Pancreas (tissue), 10 donors: ENCODE measurements around the gene TMEM132C. TPM values are rescaled to one million over a fixed set of nuclear protein-coding genes. Genes with fewer than 3 reads are reported as not detected.

Experiments used
- ATAC-seq, 4 donors: fragments of 200-7000 bp; cut with Tn5 transposase; one replicate each; pipeline versions ENCODE4 v1.8.0 to v1.9.1; 2020; ENCODE audit warnings: mild to moderate bottlenecking in 4 of 4, moderate library complexity in 4 of 4
- DNase-seq, 6 donors: peaks; one replicate each; pipeline ENCODE4 v3.0.0-alpha.2; 2020
- FAIRE-seq: peaks from 2 replicates; lab custom pipeline; 2012; peaks lifted over from hg19 to GRCh38; lab: Jason Lieb, UNC
- H3K27ac ChIP-seq, 4 donors: fragments of 200-600 bp; sonication (generic); 1 replicate in 3 of 4; 2 replicates in 1 of 4; pipeline versions ENCODE4 v1.5.0 to v1.8.0; 2020
- H3K27me3 ChIP-seq, 4 donors: fragments of 200-600 bp; one replicate each; pipeline ENCODE4 v1.8.0; 2021
- H3K36me3 ChIP-seq, 3 donors: fragments of 200-600 bp; sonication (generic) in 1 of 3; one replicate each; pipeline versions ENCODE4 v1.5.0 to v1.8.0; 2020 to 2021
- H3K4me1 ChIP-seq, 3 donors: fragments of 200-600 bp; one replicate each; pipeline ENCODE4 v1.8.0; 2021
- H3K4me3 ChIP-seq, 4 donors: fragments of 200-600 bp; sonication (generic) in 2 of 4; one replicate each; pipeline versions ENCODE4 v1.5.0 to v1.8.0; 2020 to 2021
- H3K9me3 ChIP-seq, 4 donors: fragments of 200-600 bp; one replicate each; pipeline ENCODE4 v1.8.0; 2021
- WGBS, 2 donors: extraction: QIAGEN DNeasy Blood & Tissue Kit; methylation state at CpG; one replicate each; pipeline ENCODE4 v1.1.7; 2013; 5-methylcytosine and 5-hydroxymethylcytosine counted together
- intact Hi-C, 3 donors: fragments of 100-400 bp; cut with DNase I; formaldehyde crosslinking; loops; one replicate each; pipeline versions ENCODE4 v1.11.1 to v1.14.2; 2022
- polyA plus RNA-seq, 2 donors: library from polyadenylated mRNA; stranded (reverse); fragments of 200-250 nt; gene quantifications; one replicate each; pipeline ENCODE4 v1.2.3, GENCODE V29; 2013
- total RNA-seq, 6 donors: library from RNA; stranded (reverse); fragmentation: NEBNext Ultra II Directional in 4 of 6; extraction: Animal tissue kit (Norgen Biotek cat#: 25700) in 4 of 6; gene quantifications; one replicate each; pipeline versions ENCODE4 v1.2.1 to v1.2.4, GENCODE V29; 2021 to 2023
- TF ChIP-seq, protein P1 (sequence below), 4 donors: fragments of 200-600 bp; sonication (generic) in 3 of 4; IDR thresholded peaks; one replicate each; pipeline versions ENCODE4 v1.5.0 to v1.8.0; 2021; ENCODE audit warnings: antibody characterized with exemption in 4 of 4
- donor health status: healthy with polysubstance abuse.
- donor health status: DM: no; HTN: no; CAD: no; lungs with moderate emphysema.
- donor health status: DM: no; HTN: no; CAD: no.
- donor health status: control.
- donor health status: control.
- donor health status: Bipolar disorder and iron deficiency.
- donor health status: DM: yes; HTN: yes; CAD: no.
- donor health status: DM: no; HTN: no; CAD: no.
- donor health status: DM: no; HTN: no; CAD: no.
- donor health status: DM: yes; HTN: yes; CAD: no.

Gene TMEM132C
- total and polyA plus RNA-seq, 8 donors = 0.63 to 5.8 (median 3.1) TPM

DNA sequence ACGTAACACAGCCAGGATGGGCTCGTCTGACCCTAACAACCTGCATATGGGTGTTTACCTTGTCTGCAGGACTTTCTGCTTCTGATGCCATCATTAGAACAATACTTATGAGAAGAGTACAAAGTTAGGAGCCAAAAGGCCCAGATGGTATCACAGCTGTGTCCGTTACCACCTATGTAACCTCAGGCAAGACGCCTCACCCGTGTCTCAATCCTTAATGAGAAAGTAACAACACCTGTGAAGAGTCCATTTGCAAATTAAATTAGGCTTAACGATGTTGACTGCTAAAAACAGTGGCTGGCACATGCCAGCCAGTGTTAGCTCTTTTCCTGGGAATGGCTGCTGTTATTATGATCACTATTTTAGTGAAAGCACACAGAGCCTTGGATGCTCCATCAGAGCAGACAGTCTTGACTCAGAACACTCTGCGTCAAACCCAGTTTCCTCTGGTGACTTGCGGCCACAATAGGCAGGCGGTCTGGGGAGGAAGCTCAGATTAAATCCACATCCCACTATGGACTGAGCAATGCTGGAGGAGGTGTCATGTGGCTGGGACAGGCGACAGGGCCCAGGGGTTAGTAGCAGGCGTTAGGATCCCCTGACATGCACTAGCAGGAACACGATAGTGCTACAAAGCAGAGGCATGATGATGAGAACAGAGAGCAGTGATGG is 431.5 kb downstream of the TMEM132C start:
- no peaks in the 10 kb centered on the region for H3K9me3 ChIP-seq
- H3K4me3 ChIP-seq = no peak overlapping the region
- no peak for ATAC-seq
- intact Hi-C loops = no loop called here
- H3K4me1 ChIP-seq = no peaks in the 10 kb centered on the region
- H3K36me3 ChIP-seq = no peaks in the 10 kb centered on the region
- H3K27ac ChIP-seq = no peak overlapping the region
- H3K27me3 ChIP-seq = no peaks in the 10 kb centered on the region
- TF ChIP-seq, protein P1, sequence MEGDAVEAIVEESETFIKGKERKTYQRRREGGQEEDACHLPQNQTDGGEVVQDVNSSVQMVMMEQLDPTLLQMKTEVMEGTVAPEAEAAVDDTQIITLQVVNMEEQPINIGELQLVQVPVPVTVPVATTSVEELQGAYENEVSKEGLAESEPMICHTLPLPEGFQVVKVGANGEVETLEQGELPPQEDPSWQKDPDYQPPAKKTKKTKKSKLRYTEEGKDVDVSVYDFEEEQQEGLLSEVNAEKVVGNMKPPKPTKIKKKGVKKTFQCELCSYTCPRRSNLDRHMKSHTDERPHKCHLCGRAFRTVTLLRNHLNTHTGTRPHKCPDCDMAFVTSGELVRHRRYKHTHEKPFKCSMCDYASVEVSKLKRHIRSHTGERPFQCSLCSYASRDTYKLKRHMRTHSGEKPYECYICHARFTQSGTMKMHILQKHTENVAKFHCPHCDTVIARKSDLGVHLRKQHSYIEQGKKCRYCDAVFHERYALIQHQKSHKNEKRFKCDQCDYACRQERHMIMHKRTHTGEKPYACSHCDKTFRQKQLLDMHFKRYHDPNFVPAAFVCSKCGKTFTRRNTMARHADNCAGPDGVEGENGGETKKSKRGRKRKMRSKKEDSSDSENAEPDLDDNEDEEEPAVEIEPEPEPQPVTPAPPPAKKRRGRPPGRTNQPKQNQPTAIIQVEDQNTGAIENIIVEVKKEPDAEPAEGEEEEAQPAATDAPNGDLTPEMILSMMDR (IDR thresholded peaks at IDR 0.05) = no peak
- WGBS, 2 donors = 47 to 59% methylated on average over 12 of the region's 12 CpGs
- DNase-seq = no peak
- no peak for FAIRE-seq

DNA sequence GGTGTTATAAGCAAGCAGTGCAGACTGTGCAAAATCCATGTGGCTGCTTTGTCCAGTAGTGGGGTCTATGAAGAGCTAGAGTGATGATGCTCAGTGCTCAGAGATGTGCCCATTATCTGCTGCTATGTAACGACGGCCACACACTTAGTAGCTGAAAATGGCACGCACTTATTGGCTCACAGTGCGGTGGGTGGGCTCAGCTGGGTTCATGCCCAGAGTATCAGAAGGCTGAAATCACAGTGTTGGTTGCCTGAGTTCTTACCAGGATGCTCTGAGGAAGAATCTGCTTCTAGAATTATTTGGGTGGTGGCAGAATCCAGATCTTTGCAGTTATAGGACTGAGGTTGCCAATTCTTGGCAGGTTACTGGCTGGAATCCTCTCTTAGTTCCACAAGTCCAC is 432.1 kb downstream of the TMEM132C start:
- H3K4me3 ChIP-seq = no peak overlapping the region
- H3K4me1 ChIP-seq = no peaks in the 10 kb centered on the region
- H3K36me3 ChIP-seq = no peaks in the 10 kb centered on the region
- no peak for FAIRE-seq
- TF ChIP-seq, protein P1 (IDR thresholded peaks at IDR 0.05) = no peak
- ATAC-seq = no peak
- intact Hi-C loops = no loop called here
- no peak for DNase-seq
- H3K9me3 ChIP-seq = no peaks in the 10 kb centered on the region
- no peaks in the 10 kb centered on the region for H3K27me3 ChIP-seq
- H3K27ac ChIP-seq = no peak overlapping the region
- WGBS, 2 donors = 50 to 73% methylated on average over 4 of the region's 4 CpGs

DNA sequence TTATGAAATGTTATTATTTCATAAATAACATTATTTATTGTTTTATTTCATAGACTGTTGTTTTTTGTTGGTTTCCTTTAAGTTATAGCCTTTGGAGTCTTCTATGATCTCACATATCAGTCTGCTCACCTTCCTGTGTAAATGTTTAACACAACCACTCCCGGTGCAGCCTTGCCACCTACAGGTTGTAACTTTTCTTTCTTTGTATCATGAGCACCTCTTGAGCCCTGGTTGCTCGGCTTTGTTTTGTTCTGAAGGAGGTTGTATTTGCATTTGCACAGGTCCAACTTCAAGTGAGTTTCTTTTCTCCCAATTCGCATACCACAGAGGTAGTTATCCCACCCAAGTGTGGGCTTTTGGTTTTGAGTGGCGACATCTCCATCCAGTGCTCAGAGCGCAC is 435.4 kb downstream of the TMEM132C start:
- ATAC-seq (no peak), FAIRE-seq (no peak), DNase-seq (no peak)
- Histone ChIP-seq H3K9me3 (no peaks in the 10 kb centered on the region), H3K4me1 (no peaks in the 10 kb centered on the region), H3K27me3 (no peaks in the 10 kb centered on the region), H3K36me3 (no peaks in the 10 kb centered on the region), H3K27ac (no peak overlapping the region), H3K4me3 (no peak overlapping the region)
- TF ChIP-seq, protein P1 (IDR thresholded peaks at IDR 0.05) = no peak
- intact Hi-C loops = no loop called here
- 45% methylated on average over 5 of the region's 5 CpGs for WGBS, 2 donors

DNA sequence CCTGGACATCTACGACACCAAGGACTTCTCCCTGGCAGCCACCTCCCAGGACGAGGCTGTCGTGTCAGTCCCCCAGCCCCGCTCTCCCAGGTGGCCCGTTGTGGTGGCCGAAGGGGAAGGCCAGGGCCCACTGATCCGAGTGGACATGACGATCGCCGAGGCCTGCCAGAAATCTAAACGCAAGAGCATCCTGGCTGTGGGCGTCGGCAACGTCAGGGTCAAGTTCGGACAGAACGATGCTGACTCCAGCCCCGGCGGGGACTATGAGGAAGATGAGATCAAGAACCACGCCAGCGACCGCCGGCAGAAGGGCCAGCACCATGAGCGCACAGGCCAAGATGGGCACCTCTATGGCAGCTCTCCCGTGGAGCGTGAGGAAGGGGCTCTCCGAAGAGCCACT is 438.2 kb downstream of the TMEM132C start:
- Histone ChIP-seq H3K27me3 (no peaks in the 10 kb centered on the region), H3K4me1 (no peaks in the 10 kb centered on the region), H3K4me3 (no peak overlapping the region), H3K27ac (no peak overlapping the region), H3K36me3 (no peaks in the 10 kb centered on the region), H3K9me3 (no peaks in the 10 kb centered on the region)
- DNase-seq (no peak), FAIRE-seq (no peak), ATAC-seq (no peak)
- intact Hi-C loops = no loop called here
- TF ChIP-seq, protein P1 (IDR thresholded peaks at IDR 0.05) = no peak
- WGBS, 2 donors = 79 to 84% methylated on average over 26 of the region's 26 CpGs

DNA sequence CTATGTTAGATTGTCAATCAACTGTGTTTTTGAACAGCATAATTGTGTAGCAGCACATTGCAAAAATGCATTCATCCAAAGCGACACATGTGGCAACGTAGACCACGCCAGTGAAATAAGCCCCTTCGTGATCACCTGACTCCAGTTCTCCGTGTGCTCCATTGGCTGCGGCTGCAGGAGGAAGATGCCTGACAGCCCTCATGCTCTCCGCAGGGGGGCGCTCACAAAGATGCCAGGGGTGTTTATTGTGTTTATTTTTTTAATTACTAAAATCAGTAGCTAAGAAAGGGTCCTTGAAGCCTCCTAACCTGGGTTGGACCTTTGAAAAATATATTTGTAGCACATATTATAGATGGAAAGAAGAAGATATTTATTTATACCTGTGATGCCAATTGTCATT is 440.5 kb downstream of the TMEM132C start:
- no peak overlapping the region for H3K27ac ChIP-seq
- ATAC-seq (no peak), DNase-seq (no peak), FAIRE-seq (no peak)
- H3K36me3 ChIP-seq = no peaks in the 10 kb centered on the region
- WGBS, 2 donors = 59 to 70% methylated on average over 8 of the region's 8 CpGs
- intact Hi-C loops = no loop called here
- H3K9me3 ChIP-seq = no peaks in the 10 kb centered on the region
- H3K4me3 ChIP-seq = no peak overlapping the region
- no peaks in the 10 kb centered on the region for H3K27me3 ChIP-seq
- TF ChIP-seq, protein P1 (IDR thresholded peaks at IDR 0.05) = no peak
- H3K4me1 ChIP-seq = no peaks in the 10 kb centered on the region
